Endothelial cell of umbilical vein (primary cell): ENCODE measurements around the gene FRY. TPM values are rescaled to one million over a fixed set of nuclear protein-coding genes. Genes with fewer than 3 reads are reported as not detected.

Source experiments
- BruUV-seq: library from RNA; stranded (reverse); fragments of 400-500 nt; replicated peaks from 2 replicates; lab custom pipeline; 2021; lab: Mats Ljungman, UMichigan
- CTCF ChIA-PET: fragments of 300-600, 350-600 bp; sonication (Branson Sonifier 250); formaldehyde crosslinking; loops from one replicate; lab custom pipeline; 2021; ENCODE audit warnings: antibody characterized with exemption, inconsistent platforms; lab: Charles Lee
- POLR2A ChIA-PET: fragments of 300-600, 350-600 bp; sonication (Branson Sonifier 250); formaldehyde crosslinking; loops from one replicate; lab custom pipeline; 2021; ENCODE audit warnings: antibody characterized with exemption, inconsistent platforms; lab: Charles Lee
- DNase-seq: peaks from one replicate; pipeline ENCODE4 v3.0.0-alpha.2; 2011; ENCODE audit warnings: low read depth, low spot score
- FAIRE-seq: peaks from 2 replicates; lab custom pipeline; 2011; peaks lifted over from hg19 to GRCh38; lab: Jason Lieb, UNC
- H2AFZ ChIP-seq: 2 replicates; pipeline ENCODE4 v1.6.0; 2012; ENCODE audit warnings: low read depth, low read length, control low read depth, inconsistent platforms
- H3K27ac ChIP-seq: 2 replicates; pipeline ENCODE4 v1.5.1; 2011; ENCODE audit warnings: low read depth, mild to moderate bottlenecking, control low read depth, low read length, moderate library complexity; ENCODE audit not compliant: insufficient read depth
- H3K27me3 ChIP-seq, 2 experiments: 2 replicates each; pipeline versions ENCODE4 v1.6.0 to v1.6.1; 2011; ENCODE audit warnings: low read length in 2 of 2, mixed read lengths in 1 of 2; ENCODE audit not compliant: control insufficient read depth in 2 of 2, insufficient read depth in 2 of 2
- H3K36me3 ChIP-seq, 2 experiments: 2 replicates in 1 of 2; 3 replicates in 1 of 2; pipeline ENCODE4 v1.5.1; 2011; ENCODE audit warnings: low read length in 2 of 2, mild to moderate bottlenecking in 1 of 2, moderate library complexity in 1 of 2; ENCODE audit not compliant: control insufficient read depth in 2 of 2, insufficient read depth in 2 of 2; ENCODE audit errors: extremely low read depth in 1 of 2
- H3K4me1 ChIP-seq: 3 replicates; pipeline ENCODE4 v1.5.1; 2011; ENCODE audit warnings: mild to moderate bottlenecking, low read length; ENCODE audit not compliant: control insufficient read depth, insufficient read depth; ENCODE audit errors: extremely low read depth
- H3K4me2 ChIP-seq: 2 replicates; pipeline ENCODE4 v1.6.1; 2011; ENCODE audit warnings: low read length, control low read depth, mixed read lengths; ENCODE audit not compliant: insufficient read depth
- H3K4me3 ChIP-seq, 3 experiments: fragments of 200-600 bp in 1 of 3; sonication (generic), shearing (Covaris generic) in 1 of 3; replicated peaks in 1 of 3; 2 replicates each; pipeline ENCODE4 v1.5.1; 2011 to 2016; ENCODE audit warnings: control low read depth in 3 of 3, low read length in 3 of 3, mild to moderate bottlenecking in 2 of 3, inconsistent platforms in 1 of 3, low read depth in 1 of 3, moderate library complexity in 1 of 3; ENCODE audit not compliant: insufficient read depth in 1 of 3
- H3K79me2 ChIP-seq: 2 replicates; pipeline ENCODE4 v1.6.0; 2012; ENCODE audit warnings: low read length, inconsistent platforms; ENCODE audit not compliant: control insufficient read depth, insufficient read depth
- H3K9ac ChIP-seq: replicated peaks from 2 replicates; pipeline ENCODE3; 2011; ENCODE audit warnings: low read length, control low read depth; ENCODE audit not compliant: insufficient read depth; ENCODE audit errors: extremely low read depth
- H3K9me1 ChIP-seq: replicated peaks from 3 replicates; pipeline ENCODE4 v1.6.0; 2011; ENCODE audit warnings: mild to moderate bottlenecking, low read length; ENCODE audit not compliant: control insufficient read depth, insufficient read depth; ENCODE audit errors: extremely low read depth
- H3K9me3 ChIP-seq: replicated peaks from 2 replicates; pipeline ENCODE4 v1.5.1; 2012; ENCODE audit warnings: low read length, inconsistent platforms; ENCODE audit not compliant: control insufficient read depth, insufficient read depth
- H4K20me1 ChIP-seq: replicated peaks from 2 replicates; pipeline ENCODE3; 2011; ENCODE audit warnings: mild to moderate bottlenecking, low read length; ENCODE audit not compliant: control insufficient read depth, insufficient read depth; ENCODE audit errors: extremely low read depth
- EZH2 ChIP-seq: IDR thresholded peaks from 2 replicates; pipeline ENCODE4 v1.6.1; 2012; ENCODE audit warnings: borderline replicate concordance, low read depth, mild to moderate bottlenecking, moderate library complexity, low read length, inconsistent platforms; ENCODE audit not compliant: severe bottlenecking
- FOS ChIP-seq: IDR thresholded peaks from 2 replicates; pipeline ENCODE4 v1.6.1; 2011; ENCODE audit warnings: mild to moderate bottlenecking, low read length, moderate library complexity, borderline replicate concordance; ENCODE audit not compliant: insufficient read depth
- GATA2 ChIP-seq: IDR thresholded peaks from 2 replicates; pipeline ENCODE4 v1.7.0; 2011; ENCODE audit warnings: low read depth, mild to moderate bottlenecking, moderate library complexity, mixed read lengths, low read length; ENCODE audit not compliant: insufficient read length, insufficient read depth
- JUN ChIP-seq: IDR thresholded peaks from 2 replicates; pipeline ENCODE4 v1.6.1; 2011; ENCODE audit warnings: borderline replicate concordance, low read depth; ENCODE audit not compliant: insufficient read length, insufficient read depth
- MYC ChIP-seq: IDR thresholded peaks from one replicate; pipeline ENCODE4 v1.6.1; 2011; ENCODE audit warnings: mild to moderate bottlenecking, low read depth, low read length
- POLR2A ChIP-seq: IDR thresholded peaks from 2 replicates; pipeline ENCODE4 v1.6.1; 2012; ENCODE audit warnings: low read depth, mild to moderate bottlenecking, control low read depth, low read length
- POLR2AphosphoS5 ChIP-seq: IDR thresholded peaks from 2 replicates; pipeline ENCODE4 v1.6.1; 2012; ENCODE audit warnings: low read depth, mild to moderate bottlenecking, control low read depth, low read length, moderate library complexity; ENCODE audit not compliant: insufficient read depth
- dilution Hi-C: fragments of 300-500 bp; cut with MboI; formaldehyde crosslinking; loops from one replicate; pipeline ENCODE4 v1.15.0; 2019; ENCODE audit warnings: low sequenced_read_pairs; ENCODE audit not compliant: extremely low pct_ligation_motif_present
- intact Hi-C: fragments of 100-400 bp; cut with micrococcal nuclease; formaldehyde crosslinking; loops from one replicate; pipeline ENCODE4 v1.10.0; 2022
- polyA plus RNA-seq, 4 experiments: library from polyadenylated mRNA; depleted of rRNA in 3 of 4; stranded (reverse) in 3 of 4; unstranded in 1 of 4; fragments of >200 nt; gene quantifications; 2 replicates each; pipeline versions ENCODE4 v1.2.1 to v1.2.3, GENCODE V29; 2011 to 2012; ENCODE audit warnings: missing spikeins in 1 of 4
- total RNA-seq: library from RNA; stranded (reverse); gene quantifications from 2 replicates; pipeline ENCODE4 v1.2.3, GENCODE V29; 2021
- TF ChIP-seq, protein P1 (sequence below), 2 donors: IDR thresholded peaks; 1 replicate in 1 of 2; 2 replicates in 1 of 2; pipeline ENCODE4 v1.5.1; 2011; ENCODE audit warnings: low read length in 2 of 2, mild to moderate bottlenecking in 2 of 2, moderate library complexity in 2 of 2, control low read depth in 1 of 2, inconsistent platforms in 1 of 2, low read depth in 1 of 2; ENCODE audit not compliant: insufficient read depth in 1 of 2; ENCODE audit errors: extremely low read depth in 1 of 2
- TF ChIP-seq, protein P2 (sequence below): IDR thresholded peaks from 2 replicates; pipeline ENCODE4 v1.6.1; 2011; ENCODE audit not compliant: insufficient read depth, insufficient read length

Gene FRY
- total and polyA plus RNA-seq, 2 donors (not counting 3 experiments of a cell fraction or from before 2014, with no cell fraction given), result 57.3 to 75.8 TPM

DNA sequence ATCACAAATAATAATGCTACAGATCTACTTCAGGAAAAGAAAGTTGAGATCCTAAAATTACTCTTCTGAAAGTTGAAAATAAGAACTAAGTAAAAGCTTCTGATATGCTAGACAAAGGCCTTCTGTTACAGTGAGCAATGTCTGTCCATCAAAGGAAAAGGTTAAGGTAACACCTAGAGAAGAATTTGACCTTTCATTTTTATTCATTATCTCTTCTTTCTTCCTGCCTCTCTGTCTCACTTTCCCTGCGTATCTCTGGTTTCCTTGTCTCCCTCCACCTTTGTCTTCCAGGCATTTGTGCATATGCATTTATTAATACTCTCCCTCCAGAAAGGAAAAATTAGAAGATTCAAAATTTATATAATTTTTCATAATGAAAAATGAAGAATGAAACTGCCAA is 234.6 kb downstream of the FRY start:
- Histone ChIP-seq H2AFZ (no peak overlapping the region), H3K79me2 (peaks cover 34% of the 10 kb centered on the region), H4K20me1 (no peaks in the 10 kb centered on the region), H3K9me1 (no peaks in the 10 kb centered on the region), H3K27ac (peak overlapping the region; percentile 95), H3K4me3 (no peak overlapping the region), H3K9me3 (no peaks in the 10 kb centered on the region), H3K4me1 (peaks cover 72% of the 10 kb centered on the region), H3K4me2 (peak overlapping the region; percentile 1), H3K36me3 (peaks cover 3 to 22% of the 10 kb centered on the region in 2 experiments), H3K9ac (no peak overlapping the region), H3K27me3 (no peaks in the 10 kb centered on the region)
- BruUV-seq, result no TSS peak
- FAIRE-seq (no peak), DNase-seq (no peak)
- TF ChIP-seq EZH2, result no peak
- TF ChIP-seq FOS, result no peak
- TF ChIP-seq JUN, result no peak
- TF ChIP-seq POLR2AphosphoS5, result no peak
- no peak for TF ChIP-seq GATA2
- TF ChIP-seq POLR2A, result no peak
- no peak for TF ChIP-seq MYC
- TF ChIP-seq, protein P1, sequence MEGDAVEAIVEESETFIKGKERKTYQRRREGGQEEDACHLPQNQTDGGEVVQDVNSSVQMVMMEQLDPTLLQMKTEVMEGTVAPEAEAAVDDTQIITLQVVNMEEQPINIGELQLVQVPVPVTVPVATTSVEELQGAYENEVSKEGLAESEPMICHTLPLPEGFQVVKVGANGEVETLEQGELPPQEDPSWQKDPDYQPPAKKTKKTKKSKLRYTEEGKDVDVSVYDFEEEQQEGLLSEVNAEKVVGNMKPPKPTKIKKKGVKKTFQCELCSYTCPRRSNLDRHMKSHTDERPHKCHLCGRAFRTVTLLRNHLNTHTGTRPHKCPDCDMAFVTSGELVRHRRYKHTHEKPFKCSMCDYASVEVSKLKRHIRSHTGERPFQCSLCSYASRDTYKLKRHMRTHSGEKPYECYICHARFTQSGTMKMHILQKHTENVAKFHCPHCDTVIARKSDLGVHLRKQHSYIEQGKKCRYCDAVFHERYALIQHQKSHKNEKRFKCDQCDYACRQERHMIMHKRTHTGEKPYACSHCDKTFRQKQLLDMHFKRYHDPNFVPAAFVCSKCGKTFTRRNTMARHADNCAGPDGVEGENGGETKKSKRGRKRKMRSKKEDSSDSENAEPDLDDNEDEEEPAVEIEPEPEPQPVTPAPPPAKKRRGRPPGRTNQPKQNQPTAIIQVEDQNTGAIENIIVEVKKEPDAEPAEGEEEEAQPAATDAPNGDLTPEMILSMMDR (IDR thresholded peaks at IDR 0.05; ENCODE audit: extremely low read depth in 1 of 2, insufficient read depth in 1 of 2, low read depth in 1 of 2, low read length in 2 of 2), result no peak
- TF ChIP-seq, protein P2, sequence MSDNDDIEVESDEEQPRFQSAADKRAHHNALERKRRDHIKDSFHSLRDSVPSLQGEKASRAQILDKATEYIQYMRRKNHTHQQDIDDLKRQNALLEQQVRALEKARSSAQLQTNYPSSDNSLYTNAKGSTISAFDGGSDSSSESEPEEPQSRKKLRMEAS, result no peak
- ChIA-PET CTCF (interaction anchor here (1.1 kb wide), 1 partner anchor 19 kb away, joined by 4 read pairs; no protein-coding TSS in a partner anchor), POLR2A (interaction anchor here (1.0 kb wide), 1 partner anchor 10 kb away, joined by 3 read pairs; no protein-coding TSS in a partner anchor)
- intact Hi-C loops (no loop called here), dilution Hi-C loops (no loop called here)
